Activated naive CD8-positive, alpha-beta T cell treated with anti-CD3 and anti-CD28 coated beads, Interleukin-2, amount 50 U/mL, for 16 hours (primary cell): Measurements from ENCODE around the gene CDC20B.

Source experiments
- DNase-seq: peaks from one replicate; pipeline ENCODE4 v3.0.0-alpha.2; 2020; ENCODE audit warnings: low read depth, low spot score

The CDC20B gene, protein sequence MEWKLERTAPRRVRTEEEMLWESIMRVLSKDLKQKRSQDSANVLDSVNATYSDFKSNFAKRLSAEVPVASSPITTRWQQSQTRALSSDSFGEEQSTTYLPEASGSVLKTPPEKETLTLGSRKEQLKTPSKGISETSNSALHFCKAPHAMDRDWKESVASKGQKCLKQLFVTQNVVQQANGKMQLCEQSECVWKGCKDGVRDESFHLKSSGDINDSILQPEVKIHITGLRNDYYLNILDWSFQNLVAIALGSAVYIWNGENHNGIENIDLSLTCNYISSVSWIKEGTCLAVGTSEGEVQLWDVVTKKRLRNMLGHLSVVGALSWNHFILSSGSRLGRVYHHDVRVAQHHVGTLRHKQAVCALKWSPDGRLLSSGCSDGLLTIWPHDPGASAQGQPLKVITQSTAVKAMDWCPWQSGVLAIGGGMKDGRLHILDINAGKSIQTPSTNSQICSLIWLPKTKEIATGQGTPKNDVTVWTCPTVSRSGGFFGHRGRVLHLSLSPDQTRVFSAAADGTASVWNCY

DNA sequence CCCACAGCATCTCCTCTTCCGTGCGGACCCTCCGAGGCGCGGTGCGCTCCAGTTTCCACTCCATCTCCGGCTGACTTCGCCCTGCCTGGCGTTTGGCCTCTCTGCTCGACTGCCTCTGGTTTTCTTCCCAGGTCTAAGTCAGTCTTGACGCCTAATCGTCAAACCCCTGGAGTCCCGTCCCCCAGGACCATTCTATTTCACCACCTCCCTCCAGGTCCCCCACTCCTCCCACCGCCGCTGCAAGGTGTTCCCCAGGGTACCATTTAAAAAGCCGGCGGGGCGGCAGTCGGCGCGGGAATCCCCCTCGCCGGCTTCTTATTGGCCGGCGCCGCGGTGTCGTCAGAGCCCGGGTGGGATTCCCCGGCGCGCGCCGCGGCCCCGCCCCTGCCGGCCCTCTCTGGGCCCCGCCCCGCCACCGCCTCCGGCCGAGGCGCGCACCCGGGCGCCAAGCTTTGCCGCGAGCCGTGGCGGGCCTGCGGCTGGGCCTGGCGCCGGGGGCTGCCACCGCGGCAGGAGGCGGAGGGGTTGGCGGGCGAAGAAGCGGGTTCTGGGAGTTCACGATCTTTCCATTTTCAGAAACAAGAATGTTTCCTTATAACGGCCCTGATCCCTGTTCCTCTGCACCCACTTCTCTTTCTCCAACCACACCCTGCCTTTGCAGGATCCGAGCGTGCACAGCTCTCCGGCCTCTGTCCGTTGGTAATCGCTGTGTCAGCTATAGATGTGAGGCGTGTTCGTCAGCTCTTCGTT is at the start of gene CDC20B:
Gene CDC20B, minus strand, starts transcription at position 241 of the 750 bp plus-strand sequence. Its CDS starts 177 bp downstream, at position 64.
- DNase-seq = peak; percentile 44

DNA sequence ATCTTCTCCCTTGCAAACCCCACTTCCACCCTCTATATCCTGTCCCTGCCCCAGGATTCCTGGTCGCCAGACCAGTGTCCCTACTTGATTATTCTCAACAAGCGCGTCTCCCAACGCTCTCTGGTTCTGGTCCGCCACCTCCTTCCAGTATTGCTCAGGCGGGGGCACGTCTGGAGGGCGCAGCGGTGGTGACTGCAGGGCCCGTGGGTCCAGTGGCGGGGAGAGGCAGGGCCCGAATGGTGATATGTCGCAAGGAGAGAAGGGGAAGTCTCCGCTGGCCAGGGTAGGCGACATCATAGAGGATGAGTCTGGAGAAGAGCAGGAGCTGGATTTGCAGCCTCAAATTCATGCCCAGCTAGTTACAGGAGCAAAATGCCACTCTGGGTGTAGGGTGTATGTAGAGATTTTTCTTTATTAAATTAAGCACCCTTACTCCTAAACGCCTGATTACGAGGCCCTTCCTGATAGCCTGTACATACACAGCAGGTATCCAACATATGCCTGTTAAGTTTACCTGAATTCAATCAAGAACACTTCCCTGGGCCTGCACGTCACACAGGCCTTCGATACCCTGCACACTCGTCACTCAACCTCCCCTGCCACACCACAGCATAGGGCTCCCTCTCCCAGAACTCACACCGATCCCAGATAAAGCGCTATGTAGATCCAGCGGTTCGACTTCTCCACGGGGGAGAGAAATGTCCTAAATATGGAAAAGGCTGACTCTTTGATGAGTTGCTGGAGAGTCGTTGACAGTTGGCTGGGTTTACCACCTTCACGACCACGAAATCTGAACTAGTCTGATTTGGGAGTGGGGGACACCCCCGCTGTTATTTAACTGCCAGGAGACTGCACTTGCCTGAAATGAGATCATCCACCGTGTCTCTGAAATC is 49.4 kb upstream of the CDC20B start:
- no peak for DNase-seq

DNA sequence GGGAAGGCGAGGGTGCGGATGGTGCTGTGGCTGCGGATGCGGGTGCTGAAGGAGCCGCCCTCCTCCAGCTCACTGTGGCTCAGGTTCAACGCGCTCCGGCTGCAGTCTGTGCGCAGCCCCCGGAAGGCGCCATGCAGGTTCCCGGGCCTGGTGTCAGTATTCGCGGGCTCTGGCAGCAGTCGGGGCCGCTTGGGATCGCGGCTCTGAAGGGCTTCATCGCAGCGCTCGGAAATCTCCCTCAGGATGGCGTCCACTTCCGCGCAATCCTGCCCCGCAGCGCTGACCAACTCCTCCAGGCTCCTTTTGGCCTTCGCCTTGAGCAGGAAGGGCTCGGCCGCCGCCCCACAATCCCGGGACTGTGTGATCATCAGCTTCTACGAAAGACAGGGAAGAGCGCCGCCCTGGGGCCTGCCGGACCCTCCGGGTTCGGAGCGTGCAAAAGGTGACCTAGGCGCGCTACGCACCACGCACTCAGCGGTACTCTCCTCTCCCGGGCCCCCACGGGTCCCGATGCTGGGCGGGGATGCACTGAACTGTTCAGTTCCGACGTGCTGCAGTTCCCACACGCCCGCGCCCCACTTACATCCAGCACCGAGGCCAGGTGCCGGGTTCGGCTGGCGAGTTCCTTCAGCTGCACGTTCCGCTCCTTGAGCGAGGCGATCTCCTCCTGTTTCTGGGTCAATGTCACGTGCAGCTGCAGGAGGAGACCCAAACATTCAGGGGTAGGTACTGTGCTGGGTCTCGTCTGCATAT is 47.6 kb upstream of the CDC20B start:
- no peak for DNase-seq

DNA sequence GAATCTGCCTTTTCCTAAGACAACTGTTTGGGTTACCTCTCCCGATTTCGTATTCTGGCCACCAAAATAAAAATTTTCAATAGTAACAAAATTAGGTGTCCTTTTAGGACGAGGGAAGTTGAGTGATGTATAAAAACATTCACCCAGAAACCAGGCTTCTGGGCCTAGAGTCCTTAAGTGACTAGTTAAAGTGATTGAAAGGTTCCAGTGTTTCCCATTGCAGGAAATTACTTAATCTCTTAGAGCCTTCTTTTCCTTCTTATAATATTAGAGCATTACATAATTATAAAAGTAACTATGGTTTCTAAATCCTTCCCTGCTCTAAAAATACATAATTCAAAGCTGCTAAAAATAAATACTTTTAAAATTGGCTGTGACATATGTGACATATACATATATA is 46.8 kb upstream of the CDC20B start:
- no peak for DNase-seq

DNA sequence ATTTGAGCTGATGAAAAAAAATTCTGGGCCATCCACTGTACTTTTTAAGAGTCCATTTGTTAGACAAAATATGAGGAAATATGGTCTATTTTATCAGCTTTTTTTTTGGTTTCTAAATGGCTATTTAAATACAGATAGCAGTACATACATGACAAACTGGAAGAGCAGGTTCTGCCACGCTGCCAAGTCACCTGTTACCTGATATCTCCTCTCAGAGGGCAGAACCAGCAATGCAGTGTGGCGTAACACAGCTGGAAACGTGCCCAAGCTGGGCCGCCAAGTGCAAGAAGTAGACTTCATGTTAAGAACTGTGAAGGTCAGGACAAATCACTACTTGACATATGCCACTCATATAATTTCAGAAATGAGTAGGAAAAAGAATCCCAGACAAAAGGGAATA is 46.0 kb upstream of the CDC20B start:
- DNase-seq = no peak

DNA sequence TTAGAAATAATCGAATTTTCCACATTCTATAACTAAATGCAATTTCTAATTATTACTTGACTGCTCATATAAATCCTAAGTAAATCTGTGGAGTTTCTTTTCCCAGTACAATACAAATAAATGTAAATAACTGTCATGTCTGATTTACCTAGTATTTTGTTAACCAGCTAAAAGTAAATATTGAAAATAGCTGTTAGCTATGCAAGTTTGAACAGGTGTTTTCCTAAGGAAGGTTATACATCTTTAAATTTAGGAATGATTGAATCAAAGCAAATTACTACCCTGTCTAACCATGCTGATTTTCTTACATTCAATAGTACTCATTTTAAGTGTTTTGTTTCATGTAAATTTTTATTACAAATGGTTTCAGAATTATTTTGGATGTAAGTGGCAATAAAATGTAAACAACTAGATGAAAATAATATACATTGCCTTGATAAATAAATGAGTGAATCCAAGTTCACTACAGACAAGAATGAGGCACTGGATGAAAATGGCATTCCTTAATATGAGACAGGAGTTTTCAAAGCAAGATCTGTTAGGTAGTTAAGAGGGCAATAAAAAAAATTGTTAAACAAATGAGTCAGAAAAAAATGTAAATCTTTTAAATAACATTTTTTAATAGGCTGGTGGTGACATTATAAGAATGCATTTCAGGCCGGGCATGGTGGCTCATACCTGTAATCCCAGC is 38.4 kb upstream of the CDC20B start:
- DNase-seq = no peak

DNA sequence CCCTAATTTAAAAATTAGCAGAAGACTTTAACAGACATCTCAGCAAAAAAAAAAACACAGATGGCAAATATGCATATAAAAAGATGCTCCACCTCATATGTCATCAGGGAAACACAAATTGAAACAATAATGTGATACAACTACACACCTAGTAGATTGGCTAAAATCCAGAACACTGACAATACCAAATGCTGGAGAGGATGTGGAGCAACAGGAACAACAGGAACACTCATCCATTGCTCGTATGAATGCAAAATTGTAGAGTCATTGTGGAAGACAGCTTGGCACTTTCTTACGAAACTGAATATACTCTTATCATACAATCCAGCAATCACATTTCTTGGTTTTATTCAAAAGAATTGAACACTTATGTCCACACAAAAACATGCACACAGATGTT is 32.0 kb upstream of the CDC20B start:
- no peak for DNase-seq

DNA sequence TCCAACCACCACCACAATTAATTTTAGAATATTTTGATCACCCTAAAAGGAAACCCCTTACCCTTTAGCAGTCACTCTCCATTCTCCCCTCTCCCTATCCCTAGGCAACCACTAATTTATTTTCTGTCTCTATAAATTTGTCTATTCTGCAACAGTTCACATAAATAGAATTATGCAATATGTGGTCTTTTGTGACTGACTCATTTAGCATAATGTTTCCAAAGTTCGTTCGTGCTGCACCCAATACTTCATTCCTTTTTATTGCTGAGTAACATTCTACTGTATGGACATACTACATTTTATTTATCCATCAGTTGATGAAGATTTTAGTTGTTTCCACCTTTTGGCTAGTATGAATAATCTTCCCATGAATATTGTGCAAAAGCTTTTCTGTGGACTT is 18.2 kb upstream of the CDC20B start:
- no peak for DNase-seq

DNA sequence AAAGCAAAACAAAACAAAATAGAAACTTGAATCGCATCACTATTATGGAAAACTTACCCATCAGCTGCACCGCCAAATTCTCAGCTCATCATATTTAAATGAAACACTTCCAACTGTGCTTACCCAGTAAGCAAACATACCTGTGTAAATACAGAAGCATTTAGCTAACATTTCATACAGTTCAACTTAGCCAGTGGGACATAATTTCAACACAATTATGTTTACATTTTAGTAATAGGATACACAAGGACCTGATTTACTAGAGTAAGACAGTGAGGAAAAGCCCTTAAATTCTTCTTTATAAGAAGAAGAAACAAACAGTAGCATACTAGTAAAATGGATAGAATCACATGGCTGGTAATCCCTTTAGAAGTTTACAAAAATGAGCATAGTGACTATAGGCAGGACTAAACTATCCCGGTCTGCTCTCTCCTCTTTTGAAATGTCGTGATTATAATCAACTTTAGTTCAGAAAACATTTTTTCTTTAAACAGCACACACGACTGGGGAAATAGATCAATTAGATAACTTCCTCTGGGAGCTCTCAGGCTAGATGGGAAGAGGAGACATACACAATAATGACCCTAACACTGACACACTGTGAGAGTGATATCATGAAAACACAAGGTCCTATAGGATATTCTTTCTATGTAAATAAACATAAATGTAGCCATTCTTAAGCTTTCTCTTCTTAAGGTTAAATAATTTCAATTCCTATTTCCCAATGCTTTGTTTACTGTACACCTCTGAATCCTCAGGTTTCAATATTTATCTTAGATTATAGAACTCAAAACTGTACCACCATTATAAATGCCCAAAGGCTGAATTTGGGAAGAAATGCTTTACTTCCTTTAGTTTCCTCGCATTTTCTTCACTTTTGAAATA is 15.9 kb upstream of the CDC20B start:
- no peak for DNase-seq

DNA sequence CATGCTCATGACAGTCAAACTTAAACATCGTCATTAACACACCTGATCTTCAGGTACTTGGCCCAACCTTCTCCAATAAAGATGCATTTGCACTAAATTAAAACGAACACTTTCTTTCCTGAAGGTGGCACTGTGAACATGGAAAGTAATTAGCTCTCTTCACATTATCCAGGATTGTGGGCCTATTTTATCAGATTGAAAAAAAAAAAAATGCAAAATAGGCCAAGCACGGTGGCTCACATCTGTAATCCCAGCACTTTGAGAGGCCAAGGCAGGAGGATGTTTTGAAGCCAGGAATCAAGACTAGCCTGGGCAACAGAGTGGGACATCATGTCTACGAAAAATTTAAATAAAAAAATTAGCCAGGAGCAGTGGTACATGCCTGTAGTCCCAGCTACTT is 14.4 kb upstream of the CDC20B start:
- DNase-seq = no peak

DNA sequence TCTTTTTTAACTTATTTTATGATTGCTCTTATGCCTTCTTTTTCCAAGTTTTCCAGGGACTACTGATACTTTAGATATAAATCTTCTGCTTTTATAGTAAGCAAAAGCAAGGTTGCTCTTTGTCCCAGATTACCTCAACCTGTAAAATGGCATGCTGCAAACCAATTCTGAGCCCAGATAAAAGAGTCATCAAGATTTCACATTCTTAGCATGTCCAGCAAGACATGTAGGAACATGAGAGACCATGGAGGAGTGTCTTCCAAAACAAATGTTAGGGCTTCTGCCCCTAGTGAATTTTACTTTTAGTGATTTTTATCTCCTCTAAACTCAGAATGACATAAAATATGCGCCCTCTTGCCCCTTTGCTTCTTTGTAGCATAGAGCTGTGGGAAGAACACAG is 7.0 kb upstream of the CDC20B start:
- no peak for DNase-seq

DNA sequence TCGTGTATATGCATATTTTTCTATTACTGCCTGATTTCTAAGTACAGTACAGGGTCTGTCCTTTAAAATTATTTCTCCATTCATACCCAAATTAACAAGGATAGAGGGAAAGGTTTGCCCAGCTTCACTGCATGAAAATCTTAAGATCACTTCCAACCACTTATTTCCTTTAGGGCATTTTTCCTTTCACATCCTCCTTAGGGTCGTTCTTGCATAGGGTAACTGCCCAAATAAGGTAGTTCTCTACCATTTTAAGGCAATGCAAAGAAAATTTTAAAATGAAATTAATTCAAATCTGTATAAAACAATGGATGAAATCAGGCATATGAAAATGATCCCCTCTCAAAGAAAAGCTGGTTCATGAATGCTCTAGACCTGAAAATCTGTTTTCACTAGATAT is 4.1 kb upstream of the CDC20B start:
- DNase-seq = no peak

DNA sequence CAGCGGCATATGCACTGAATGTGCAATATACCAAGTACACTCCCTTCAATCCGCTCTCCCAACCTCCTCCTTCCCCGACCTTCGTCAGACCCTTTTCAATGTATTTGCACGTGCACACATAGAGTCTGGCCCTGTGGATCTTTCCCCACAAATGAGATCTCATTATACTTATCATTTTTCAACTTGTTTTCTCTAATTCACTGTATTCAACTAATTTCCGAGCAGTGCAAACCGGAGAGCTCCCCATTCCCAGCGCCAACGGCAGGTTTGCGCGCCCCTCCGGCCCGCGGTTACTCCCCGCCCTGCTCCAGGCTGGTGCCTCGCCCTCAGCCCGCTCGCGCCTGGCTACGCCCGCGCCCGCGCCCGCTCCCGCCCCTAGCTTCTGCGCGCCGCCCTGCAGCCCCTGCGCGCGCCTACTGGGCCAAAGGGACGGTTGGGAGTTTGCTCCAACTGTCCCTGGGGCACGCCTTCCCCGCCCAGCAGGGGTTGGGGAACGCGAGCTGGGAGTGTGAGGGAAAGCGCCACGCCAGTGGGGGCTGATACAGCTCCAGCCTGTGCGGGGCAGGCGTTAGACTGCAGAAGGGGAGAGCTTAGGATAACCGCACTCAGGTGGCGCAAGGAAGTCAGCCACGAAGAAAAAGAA is 3.3 kb upstream of the CDC20B start:
- no peak for DNase-seq

DNA sequence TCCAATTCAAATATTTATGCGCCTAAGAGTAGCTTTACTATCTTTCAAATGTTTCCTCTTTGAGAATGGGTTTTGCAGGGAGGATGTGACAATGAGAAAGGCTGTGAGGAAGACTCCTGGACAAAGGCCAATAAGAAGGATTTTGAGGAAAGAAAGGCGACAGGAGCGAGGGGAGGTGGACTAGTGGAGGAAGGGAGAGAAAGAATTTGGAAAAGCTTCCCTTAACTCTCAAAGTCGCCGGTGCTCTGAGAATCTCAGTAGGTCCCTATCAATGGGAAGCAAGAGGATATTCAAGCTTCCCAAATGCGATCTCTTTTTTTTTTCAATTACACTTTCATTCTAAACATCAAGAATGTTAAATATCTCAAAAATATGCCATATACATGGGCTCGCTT is 2.8 kb upstream of the CDC20B start:
- DNase-seq = no peak

DNA sequence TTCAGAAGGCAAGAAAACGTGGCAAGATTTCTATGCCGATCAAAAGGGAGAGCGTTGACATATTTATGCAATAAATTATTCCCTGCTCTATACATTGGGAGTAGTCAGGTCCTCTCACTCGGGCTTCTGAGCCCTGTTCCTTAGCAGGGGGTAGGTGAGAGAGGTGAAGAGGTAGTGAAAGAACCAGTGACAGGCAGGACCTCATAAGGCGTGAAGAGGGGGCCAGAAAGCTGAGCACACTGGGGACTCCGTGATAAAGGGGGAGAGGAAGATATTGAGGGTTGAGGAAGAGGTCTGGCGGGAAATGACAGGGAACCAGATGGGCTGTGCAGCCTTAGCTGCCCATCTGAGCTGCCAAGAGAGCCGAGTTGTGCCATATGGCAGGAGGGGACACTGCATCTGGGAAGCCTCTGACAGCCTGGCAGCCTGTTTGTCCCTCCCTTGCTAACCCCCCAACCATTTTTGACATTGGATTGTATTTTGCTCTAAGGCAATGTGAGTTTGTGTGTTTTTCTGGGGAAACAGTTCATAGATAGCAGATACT is 782 bp upstream of the CDC20B start:
- no peak for DNase-seq

DNA sequence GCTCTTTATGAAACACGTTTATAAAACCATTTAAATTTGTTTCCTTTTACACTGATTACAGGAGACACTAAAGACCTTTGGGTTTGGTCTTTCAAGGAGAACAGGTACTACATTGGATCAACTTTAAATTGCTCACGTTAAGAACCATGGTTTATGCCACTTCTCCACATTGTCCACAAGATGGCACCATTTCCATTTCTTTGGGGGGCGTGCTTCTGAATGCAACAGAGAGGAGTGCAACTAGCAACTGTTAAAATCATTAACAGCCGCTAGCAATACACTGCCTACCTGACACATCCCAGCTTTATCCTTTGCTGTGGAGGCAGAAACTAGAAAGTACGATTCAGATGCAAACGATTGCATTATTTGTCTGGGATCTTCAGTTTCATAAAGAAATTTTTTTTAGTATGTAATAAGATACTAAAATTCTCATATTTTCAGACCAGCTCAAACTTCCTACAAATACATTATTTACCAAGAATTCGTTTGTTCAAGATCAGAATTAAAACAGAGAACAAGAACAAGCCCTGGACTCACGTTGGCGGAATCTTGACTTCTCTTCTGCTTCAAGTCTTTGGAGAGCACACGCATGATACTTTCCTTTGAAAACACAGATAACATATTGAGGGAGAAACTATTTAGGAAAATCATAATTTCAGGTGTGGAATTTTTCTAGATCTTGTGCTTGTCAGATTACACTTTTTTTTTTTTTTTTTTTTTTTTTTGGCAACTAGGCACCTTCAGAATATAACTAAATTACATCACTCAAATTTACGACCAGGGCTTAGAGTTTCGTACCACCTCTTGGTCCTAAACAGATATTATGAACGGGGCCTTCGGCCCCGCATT is 702 bp downstream of the CDC20B start:
- peak; percentile 19 for DNase-seq

DNA sequence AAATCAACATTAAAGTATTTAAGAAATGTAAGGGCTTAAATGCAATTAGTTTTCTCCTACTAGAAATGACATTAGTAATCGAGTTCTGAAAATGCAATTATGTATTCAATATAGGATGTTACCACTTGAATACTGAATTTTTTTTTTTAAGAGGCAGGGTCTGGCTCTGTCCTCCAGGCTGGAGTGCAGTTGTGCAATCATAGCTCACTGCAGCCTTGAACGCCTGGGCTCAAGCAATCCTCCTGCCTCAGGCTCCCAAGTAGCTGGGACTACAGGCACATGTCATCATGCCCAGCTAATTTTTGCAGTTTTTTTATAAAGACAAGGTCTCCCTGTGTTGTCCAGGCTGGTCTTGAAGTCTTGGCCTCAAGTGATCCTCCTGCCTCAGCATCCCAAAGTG is 1.5 kb downstream of the CDC20B start:
- no peak for DNase-seq

DNA sequence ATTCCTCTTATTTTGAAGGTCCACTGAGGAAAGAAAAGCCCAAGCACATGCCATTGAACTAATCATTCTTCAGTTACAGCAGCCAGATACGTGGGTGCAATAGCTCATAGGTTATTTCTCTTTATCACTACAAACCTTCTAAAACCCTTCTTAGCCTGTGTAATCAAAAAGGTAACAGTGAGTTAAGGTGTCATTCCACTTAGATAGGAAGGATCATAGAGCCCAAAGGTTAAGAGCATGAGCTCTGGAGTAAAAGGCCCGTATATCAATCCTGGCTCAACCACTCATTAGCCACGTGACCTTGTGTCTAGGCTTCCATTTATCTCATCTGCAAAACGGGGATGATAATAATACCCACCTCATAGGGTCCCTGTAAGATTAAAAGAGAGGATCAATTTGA is 10.3 kb downstream of the CDC20B start:
- no peak for DNase-seq
